Measurements from ENCODE around the gene KRTCAP2. TPM values are rescaled to one million over a fixed set of nuclear protein-coding genes. Genes with fewer than 3 reads are reported as not detected.

KRTCAP2 gene
- total RNA-seq, 1 experiment from 2014 or later, result 179 TPM

GRCh38 chr1:155200920-155201319 lies 27.8 kb upstream of the KRTCAP2 start:
- TF ChIP-seq CTCF (conservative IDR thresholded peaks at IDR 0.05; ENCODE audit: low read depth, low read length) (no peak), EZH2 (IDR thresholded peaks at IDR 0.05; ENCODE audit: borderline replicate concordance, low read depth, low read length, poor library complexity, severe bottlenecking) (no peak)
- no peak overlapping the region for H3K4me3 ChIP-seq (ENCODE audit: low read depth, low read length, poor library complexity, severe bottlenecking)
- POLR2A ChIA-PET (ENCODE audit: low non-redundant PET), result no interaction called here
- H3K36me3 ChIP-seq (ENCODE audit: insufficient read depth, low read length, poor library complexity, severe bottlenecking), result peaks cover 19% of the 10 kb centered on the region
- no peak for DNase-seq (ENCODE audit: low spot score)
- intact Hi-C loops (cut with micrococcal nuclease; ENCODE audit: unreplicated experiment), result loop anchor here (10.0 kb wide), 1 partner anchor 394 kb away; no protein-coding TSS in a partner anchor
- H3K27ac ChIP-seq (ENCODE audit: low read depth, low read length, poor library complexity, severe bottlenecking), result no peak overlapping the region
- no TSS peak for BruUV-seq (replicated peaks)
- H3K27me3 ChIP-seq (replicated peaks; ENCODE audit: insufficient read depth, low read depth, low read length, poor library complexity), result no peaks in the 10 kb centered on the region
- CTCF ChIA-PET, result no interaction called here
- H3K4me1 ChIP-seq (ENCODE audit: insufficient read depth, low read length, poor library complexity, severe bottlenecking), result no peaks in the 10 kb centered on the region
- no peaks in the 10 kb centered on the region for H3K9me3 ChIP-seq (ENCODE audit: low read depth, low read length, poor library complexity, severe bottlenecking)

- CTCF ChIA-PET, result no interaction called here
- Histone ChIP-seq H3K27ac (ENCODE audit: low read depth, low read length, poor library complexity, severe bottlenecking) (no peak overlapping the region), H3K27me3 (replicated peaks; ENCODE audit: insufficient read depth, low read depth, low read length, poor library complexity) (no peaks in the 10 kb centered on the region), H3K9me3 (ENCODE audit: low read depth, low read length, poor library complexity, severe bottlenecking) (no peaks in the 10 kb centered on the region), H3K4me3 (ENCODE audit: low read depth, low read length, poor library complexity, severe bottlenecking) (no peak overlapping the region), H3K36me3 (ENCODE audit: insufficient read depth, low read length, poor library complexity, severe bottlenecking) (peaks cover 19% of the 10 kb centered on the region), H3K4me1 (ENCODE audit: insufficient read depth, low read length, poor library complexity, severe bottlenecking) (peaks cover 7% of the 10 kb centered on the region)
- BruUV-seq (replicated peaks), result no TSS peak
- DNase-seq (ENCODE audit: low spot score), result no peak
- POLR2A ChIA-PET (ENCODE audit: low non-redundant PET), result no interaction called here
- intact Hi-C loops (cut with micrococcal nuclease; ENCODE audit: unreplicated experiment), result loop anchor here (10.0 kb wide), 1 partner anchor 395 kb away; no protein-coding TSS in a partner anchor
- TF ChIP-seq CTCF (conservative IDR thresholded peaks at IDR 0.05; ENCODE audit: low read depth, low read length), result no peak
- TF ChIP-seq EZH2 (IDR thresholded peaks at IDR 0.05; ENCODE audit: borderline replicate concordance, low read depth, low read length, poor library complexity, severe bottlenecking), result no peak
Measured at GRCh38 chr1:155199792-155200191, 26.7 kb upstream of the KRTCAP2 start.

GRCh38 chr1:155198547-155198906 lies 25.4 kb upstream of the KRTCAP2 start:
- TF ChIP-seq EZH2 (IDR thresholded peaks at IDR 0.05; ENCODE audit: borderline replicate concordance, low read depth, low read length, poor library complexity, severe bottlenecking) (no peak), CTCF (conservative IDR thresholded peaks at IDR 0.05; ENCODE audit: low read depth, low read length) (no peak)
- CTCF ChIA-PET, result no interaction called here
- no peak overlapping the region for H3K27ac ChIP-seq (ENCODE audit: low read depth, low read length, poor library complexity, severe bottlenecking)
- intact Hi-C loops (cut with micrococcal nuclease; ENCODE audit: unreplicated experiment), result no loop called here
- no peak overlapping the region for H3K4me3 ChIP-seq (ENCODE audit: low read depth, low read length, poor library complexity, severe bottlenecking)
- H3K36me3 ChIP-seq (ENCODE audit: insufficient read depth, low read length, poor library complexity, severe bottlenecking), result peaks cover 19% of the 10 kb centered on the region
- peaks cover 16% of the 10 kb centered on the region for H3K4me1 ChIP-seq (ENCODE audit: insufficient read depth, low read length, poor library complexity, severe bottlenecking)
- no TSS peak for BruUV-seq (replicated peaks)
- H3K9me3 ChIP-seq (ENCODE audit: low read depth, low read length, poor library complexity, severe bottlenecking), result no peaks in the 10 kb centered on the region
- H3K27me3 ChIP-seq (replicated peaks; ENCODE audit: insufficient read depth, low read depth, low read length, poor library complexity), result no peaks in the 10 kb centered on the region
- POLR2A ChIA-PET (ENCODE audit: low non-redundant PET), result no interaction called here
- DNase-seq (ENCODE audit: low spot score), result no peak

All from A673 (cell line).